Pancreas (tissue), 10 donors: ENCODE results near the gene OR2Z1. TPM values are rescaled to one million over a fixed set of nuclear protein-coding genes. Genes with fewer than 3 reads are reported as not detected.

Source experiments
- ATAC-seq, 4 donors: fragments of 200-7000 bp; cut with Tn5 transposase; one replicate each; pipeline versions ENCODE4 v1.8.0 to v1.9.1; 2020; ENCODE audit warnings: mild to moderate bottlenecking in 4 of 4, moderate library complexity in 4 of 4
- DNase-seq, 6 donors: peaks; one replicate each; pipeline ENCODE4 v3.0.0-alpha.2; 2020
- FAIRE-seq: peaks from 2 replicates; lab custom pipeline; 2012; peaks lifted over from hg19 to GRCh38; lab: Jason Lieb, UNC
- H3K27ac ChIP-seq, 4 donors: fragments of 200-600 bp; sonication (generic); 1 replicate in 3 of 4; 2 replicates in 1 of 4; pipeline versions ENCODE4 v1.5.0 to v1.8.0; 2020
- H3K27me3 ChIP-seq, 4 donors: fragments of 200-600 bp; one replicate each; pipeline ENCODE4 v1.8.0; 2021
- H3K36me3 ChIP-seq, 3 donors: fragments of 200-600 bp; sonication (generic) in 1 of 3; one replicate each; pipeline versions ENCODE4 v1.5.0 to v1.8.0; 2020 to 2021
- H3K4me1 ChIP-seq, 3 donors: fragments of 200-600 bp; one replicate each; pipeline ENCODE4 v1.8.0; 2021
- H3K4me3 ChIP-seq, 4 donors: fragments of 200-600 bp; sonication (generic) in 2 of 4; one replicate each; pipeline versions ENCODE4 v1.5.0 to v1.8.0; 2020 to 2021
- H3K9me3 ChIP-seq, 4 donors: fragments of 200-600 bp; one replicate each; pipeline ENCODE4 v1.8.0; 2021
- WGBS, 2 donors: extraction: QIAGEN DNeasy Blood & Tissue Kit; methylation state at CpG; one replicate each; pipeline ENCODE4 v1.1.7; 2013; 5-methylcytosine and 5-hydroxymethylcytosine counted together
- intact Hi-C, 3 donors: fragments of 100-400 bp; cut with DNase I; formaldehyde crosslinking; loops; one replicate each; pipeline versions ENCODE4 v1.11.1 to v1.14.2; 2022
- polyA plus RNA-seq, 2 donors: library from polyadenylated mRNA; stranded (reverse); fragments of 200-250 nt; gene quantifications; one replicate each; pipeline ENCODE4 v1.2.3, GENCODE V29; 2013
- total RNA-seq, 6 donors: library from RNA; stranded (reverse); fragmentation: NEBNext Ultra II Directional in 4 of 6; extraction: Animal tissue kit (Norgen Biotek cat#: 25700) in 4 of 6; gene quantifications; one replicate each; pipeline versions ENCODE4 v1.2.1 to v1.2.4, GENCODE V29; 2021 to 2023
- TF ChIP-seq, protein P1 (sequence below), 4 donors: fragments of 200-600 bp; sonication (generic) in 3 of 4; IDR thresholded peaks; one replicate each; pipeline versions ENCODE4 v1.5.0 to v1.8.0; 2021; ENCODE audit warnings: antibody characterized with exemption in 4 of 4
- donor health status: healthy with polysubstance abuse.
- donor health status: DM: no; HTN: no; CAD: no; lungs with moderate emphysema.
- donor health status: DM: no; HTN: no; CAD: no.
- donor health status: control.
- donor health status: control.
- donor health status: Bipolar disorder and iron deficiency.
- donor health status: DM: yes; HTN: yes; CAD: no.
- donor health status: DM: no; HTN: no; CAD: no.
- donor health status: DM: no; HTN: no; CAD: no.
- donor health status: DM: yes; HTN: yes; CAD: no.

Gene OR2Z1
- total and polyA plus RNA-seq, 8 donors, result not detected

- no peak for FAIRE-seq
- Histone ChIP-seq H3K4me3 (no peak overlapping the region), H3K9me3 (no peaks in the 10 kb centered on the region), H3K27ac (no peak overlapping the region), H3K36me3 (no peaks in the 10 kb centered on the region), H3K27me3 (no peaks in the 10 kb centered on the region), H3K4me1 (no peaks in the 10 kb centered on the region)
- no peak for ATAC-seq
- WGBS, 2 donors, result 33% methylated on average over 5 of the region's 5 CpGs
- TF ChIP-seq, protein P1, sequence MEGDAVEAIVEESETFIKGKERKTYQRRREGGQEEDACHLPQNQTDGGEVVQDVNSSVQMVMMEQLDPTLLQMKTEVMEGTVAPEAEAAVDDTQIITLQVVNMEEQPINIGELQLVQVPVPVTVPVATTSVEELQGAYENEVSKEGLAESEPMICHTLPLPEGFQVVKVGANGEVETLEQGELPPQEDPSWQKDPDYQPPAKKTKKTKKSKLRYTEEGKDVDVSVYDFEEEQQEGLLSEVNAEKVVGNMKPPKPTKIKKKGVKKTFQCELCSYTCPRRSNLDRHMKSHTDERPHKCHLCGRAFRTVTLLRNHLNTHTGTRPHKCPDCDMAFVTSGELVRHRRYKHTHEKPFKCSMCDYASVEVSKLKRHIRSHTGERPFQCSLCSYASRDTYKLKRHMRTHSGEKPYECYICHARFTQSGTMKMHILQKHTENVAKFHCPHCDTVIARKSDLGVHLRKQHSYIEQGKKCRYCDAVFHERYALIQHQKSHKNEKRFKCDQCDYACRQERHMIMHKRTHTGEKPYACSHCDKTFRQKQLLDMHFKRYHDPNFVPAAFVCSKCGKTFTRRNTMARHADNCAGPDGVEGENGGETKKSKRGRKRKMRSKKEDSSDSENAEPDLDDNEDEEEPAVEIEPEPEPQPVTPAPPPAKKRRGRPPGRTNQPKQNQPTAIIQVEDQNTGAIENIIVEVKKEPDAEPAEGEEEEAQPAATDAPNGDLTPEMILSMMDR (IDR thresholded peaks at IDR 0.05), result no peak
- no peak for DNase-seq
- intact Hi-C loops, result no loop called here
Observed at GRCh38 chr19:8686549-8686948, 34.9 kb upstream of the OR2Z1 start.

DNA sequence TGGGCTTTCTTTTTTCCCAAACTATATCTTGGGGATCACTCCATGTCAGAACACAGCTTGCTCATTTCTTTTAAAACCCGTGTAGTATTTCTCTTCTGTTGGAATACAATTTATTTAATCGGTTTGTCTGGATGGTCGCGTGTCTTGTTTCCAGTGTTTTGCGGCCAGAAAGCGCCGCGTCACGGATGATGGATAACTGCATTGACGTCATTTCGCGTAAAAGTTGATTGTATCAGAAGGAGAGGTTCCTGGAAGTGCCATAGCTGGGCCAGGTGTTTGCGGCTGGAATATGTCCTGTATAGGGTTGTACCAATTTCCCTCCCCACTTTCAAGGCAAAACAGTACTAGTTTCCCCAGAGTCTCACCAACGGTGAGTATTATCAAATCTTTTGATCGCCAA, 32.5 kb upstream of the OR2Z1 start:
- ATAC-seq (no peak), FAIRE-seq (no peak), DNase-seq (no peak)
- Histone ChIP-seq H3K27ac (no peak overlapping the region), H3K27me3 (no peaks in the 10 kb centered on the region), H3K36me3 (no peaks in the 10 kb centered on the region), H3K9me3 (no peaks in the 10 kb centered on the region), H3K4me3 (no peak overlapping the region), H3K4me1 (no peaks in the 10 kb centered on the region)
- WGBS, 2 donors, result 80 to 85% methylated on average over 15 of the region's 15 CpGs
- TF ChIP-seq, protein P1 (IDR thresholded peaks at IDR 0.05), result no peak
- intact Hi-C loops, result no loop called here

- Histone ChIP-seq H3K4me1 (no peaks in the 10 kb centered on the region), H3K9me3 (no peaks in the 10 kb centered on the region), H3K27ac (no peak overlapping the region), H3K36me3 (no peaks in the 10 kb centered on the region), H3K4me3 (no peak overlapping the region), H3K27me3 (no peaks in the 10 kb centered on the region)
- ATAC-seq (no peak), DNase-seq (no peak), FAIRE-seq (no peak)
- TF ChIP-seq, protein P1 (IDR thresholded peaks at IDR 0.05), result no peak
- WGBS, 2 donors, result 32% methylated on average over 5 of the region's 5 CpGs
- intact Hi-C loops, result no loop called here
Observed at GRCh38 chr19:8690753-8691539, 30.5 kb upstream of the OR2Z1 start.

- Histone ChIP-seq H3K36me3 (no peaks in the 10 kb centered on the region), H3K4me3 (no peak overlapping the region), H3K27ac (no peak overlapping the region), H3K9me3 (no peaks in the 10 kb centered on the region), H3K4me1 (no peaks in the 10 kb centered on the region), H3K27me3 (no peaks in the 10 kb centered on the region)
- intact Hi-C loops, result no loop called here
- ATAC-seq, result no peak
- no peak for FAIRE-seq
- peak in 1 of 6 donors; percentile 35 for DNase-seq
- TF ChIP-seq, protein P1 (IDR thresholded peaks at IDR 0.05), result no peak
- WGBS, 2 donors, result 33 to 37% methylated on average over 6 of the region's 6 CpGs
Observed at GRCh38 chr19:8695501-8695900, 25.9 kb upstream of the OR2Z1 start.

DNA sequence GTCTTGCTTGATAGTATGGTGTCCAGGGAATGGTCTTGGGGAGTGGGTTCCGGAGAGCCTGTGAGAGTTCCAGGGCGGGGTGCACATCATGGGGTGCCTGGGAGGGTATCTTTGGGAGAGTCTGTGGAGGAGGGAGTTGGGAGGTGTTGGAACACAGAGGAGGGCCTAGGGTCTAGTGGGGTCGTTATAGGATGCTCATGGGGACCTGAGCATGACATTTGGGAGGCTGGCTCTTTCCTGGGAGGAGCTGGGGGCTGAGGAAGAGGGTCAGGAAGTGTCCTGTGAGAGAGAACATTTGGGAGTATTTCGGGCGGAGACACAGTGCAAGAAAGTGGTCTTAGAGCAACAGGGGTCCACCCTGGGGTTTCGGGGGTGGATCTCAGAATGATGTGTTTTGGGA, 25.5 kb upstream of the OR2Z1 start:
- 52 to 60% methylated on average over 6 of the region's 6 CpGs for WGBS, 2 donors
- Histone ChIP-seq H3K27ac (no peak overlapping the region), H3K9me3 (no peaks in the 10 kb centered on the region), H3K4me3 (no peak overlapping the region), H3K4me1 (no peaks in the 10 kb centered on the region), H3K36me3 (no peaks in the 10 kb centered on the region), H3K27me3 (no peaks in the 10 kb centered on the region)
- TF ChIP-seq, protein P1 (IDR thresholded peaks at IDR 0.05), result no peak
- DNase-seq, result no peak
- intact Hi-C loops, result no loop called here
- no peak for ATAC-seq
- no peak for FAIRE-seq
